ENCODE data around the gene AGBL4. TPM values are rescaled to one million over a fixed set of nuclear protein-coding genes. Genes with fewer than 3 reads are reported as not detected.

Gene AGBL4
- total and polyA plus RNA-seq, 2 of the 13 experiments (the other 11 are each of a cell fraction or from before 2014, with no cell fraction given), result not detected

GRCh38 chr1:48903291-48903690 is 1120.5 kb downstream of the AGBL4 start:
- no TSS peak for BruUV-seq (replicated peaks)
- FAIRE-seq (no peak), DNase-seq (ENCODE audit: low spot score) (no peak), ATAC-seq (no peak)
- ChIA-PET POLR2A (no interaction called here), CTCF (ENCODE audit: low intra/inter-chr PET ratio, low total read pairs) (no interaction called here)
- Histone ChIP-seq H4K20me1 (ENCODE audit: insufficient read depth, low read length) (no peaks in the 10 kb centered on the region), H3K9ac (ENCODE audit: insufficient read depth, low read depth, low read length) (no peak overlapping the region), H3K4me1 (ENCODE audit: insufficient read depth, low read length) (no peaks in the 10 kb centered on the region), H3K4me3 (replicated peaks in 1 of 3; ENCODE audit: insufficient read depth in 1 of 3, low read depth in 2 of 3, low read length in 3 of 3) (no peak overlapping the region), H3K9me3 (ENCODE audit: low read length) (no peaks in the 10 kb centered on the region), H3K4me2 (ENCODE audit: low read depth, low read length) (no peak overlapping the region), H3K27ac (ENCODE audit: extremely low read length, insufficient read depth, low read length) (no peak overlapping the region), H3K36me3 (replicated peaks in 1 of 2; ENCODE audit: control insufficient read depth in 1 of 2, insufficient read depth in 2 of 2, low read length in 2 of 2) (no peaks in the 10 kb centered on the region), H3K79me2 (ENCODE audit: insufficient read depth, low read length) (no peaks in the 10 kb centered on the region), H3K27me3 (ENCODE audit: control insufficient read depth in 1 of 2, insufficient read depth in 2 of 2, low read length in 2 of 2) (no peaks in the 10 kb centered on the region), H2AFZ (ENCODE audit: low read length) (no peak overlapping the region)
- intact Hi-C loops (cut with micrococcal nuclease; ENCODE audit: unreplicated experiment), result no loop called here
- in situ Hi-C loops (cut with HindIII; ENCODE audit: extremely low pct_ligation_motif_present, low pct_unique_long_range_greater_than_20kb), result loop anchor here (25.0 kb wide), 1 partner anchor 1434 kb away; no protein-coding TSS in a partner anchor
- TF ChIP-seq ZBTB2 (CRISPR knock-in tag; IDR thresholded peaks at IDR 0.05; ENCODE audit: low read depth) (no peak), ZNF224 (CRISPR knock-in tag; IDR thresholded peaks at IDR 0.05) (no peak), EEA1 (CRISPR knock-in tag; IDR thresholded peaks at IDR 0.05; ENCODE audit: borderline replicate concordance) (no peak), CREM (IDR thresholded peaks at IDR 0.05) (no peak), CREM (CRISPR knock-in tag; IDR thresholded peaks at IDR 0.05) (no peak), ZNF746 (CRISPR knock-in tag; IDR thresholded peaks at IDR 0.05) (no peak), ATAD3A (CRISPR knock-in tag; IDR thresholded peaks at IDR 0.05) (no peak)
- 0% methylated on average over 1 of the region's 1 CpG for WGBS (ENCODE audit: low lambda C conversion rate)

- POLR2A ChIA-PET, result no interaction called here
- TF ChIP-seq NR2F6 (IDR thresholded peaks at IDR 0.05) (no peak), NR2F6 (CRISPR knock-in tag; IDR thresholded peaks at IDR 0.05) (no peak), ATF4 (CRISPR knock-in tag; IDR thresholded peaks at IDR 0.05) (no peak), ARNTL (CRISPR knock-in tag; IDR thresholded peaks at IDR 0.05) (no peak), ZNF598 (CRISPR knock-in tag; IDR thresholded peaks at IDR 0.05; ENCODE audit: borderline replicate concordance) (no peak)
Measured at GRCh38 chr1:48898894-48899293, 1124.9 kb downstream of the AGBL4 start.

More at GRCh38 chr1:48898894-48899293, 1124.9 kb downstream of the AGBL4 start:
- no peak overlapping the region for H3K4me2 ChIP-seq (ENCODE audit: low read depth, low read length)
- CTCF ChIA-PET (ENCODE audit: low intra/inter-chr PET ratio, low total read pairs), result no interaction called here
- H2AFZ ChIP-seq (ENCODE audit: low read length), result no peak overlapping the region
- no peak overlapping the region for H3K27ac ChIP-seq (ENCODE audit: extremely low read length, insufficient read depth, low read length)
- no peak for DNase-seq (ENCODE audit: low spot score)
- no TSS peak for BruUV-seq (replicated peaks)
- 71% methylated on average over 21 of the region's 32 CpGs for WGBS (ENCODE audit: low lambda C conversion rate)
- H3K9ac ChIP-seq (ENCODE audit: insufficient read depth, low read depth, low read length), result no peak overlapping the region
- H3K36me3 ChIP-seq (replicated peaks in 1 of 2; ENCODE audit: control insufficient read depth in 1 of 2, insufficient read depth in 2 of 2, low read length in 2 of 2), result no peaks in the 10 kb centered on the region
- ATAC-seq, result no peak
- no peaks in the 10 kb centered on the region for H4K20me1 ChIP-seq (ENCODE audit: insufficient read depth, low read length)
- H3K9me3 ChIP-seq (ENCODE audit: low read length), result no peaks in the 10 kb centered on the region
- in situ Hi-C loops (cut with HindIII; ENCODE audit: extremely low pct_ligation_motif_present, low pct_unique_long_range_greater_than_20kb), result no loop called here
- no peak for FAIRE-seq
- H3K4me1 ChIP-seq (ENCODE audit: insufficient read depth, low read length), result no peaks in the 10 kb centered on the region
- intact Hi-C loops (cut with micrococcal nuclease; ENCODE audit: unreplicated experiment), result no loop called here
- no peaks in the 10 kb centered on the region; a peak in 1 of 5 replicates for H3K27me3 ChIP-seq (ENCODE audit: control insufficient read depth in 1 of 2, insufficient read depth in 2 of 2, low read length in 2 of 2)
- no peak overlapping the region for H3K4me3 ChIP-seq (replicated peaks in 1 of 3; ENCODE audit: insufficient read depth in 1 of 3, low read depth in 2 of 3, low read length in 3 of 3)
- no peaks in the 10 kb centered on the region for H3K79me2 ChIP-seq (ENCODE audit: insufficient read depth, low read length)
